ENCODE results near the gene PRDX5. TPM values are rescaled to one million over a fixed set of nuclear protein-coding genes. Genes with fewer than 3 reads are reported as not detected.

Gene PRDX5
- total RNA-seq, 2 donors from 2014 or later, result 235 to 289 TPM

DNA sequence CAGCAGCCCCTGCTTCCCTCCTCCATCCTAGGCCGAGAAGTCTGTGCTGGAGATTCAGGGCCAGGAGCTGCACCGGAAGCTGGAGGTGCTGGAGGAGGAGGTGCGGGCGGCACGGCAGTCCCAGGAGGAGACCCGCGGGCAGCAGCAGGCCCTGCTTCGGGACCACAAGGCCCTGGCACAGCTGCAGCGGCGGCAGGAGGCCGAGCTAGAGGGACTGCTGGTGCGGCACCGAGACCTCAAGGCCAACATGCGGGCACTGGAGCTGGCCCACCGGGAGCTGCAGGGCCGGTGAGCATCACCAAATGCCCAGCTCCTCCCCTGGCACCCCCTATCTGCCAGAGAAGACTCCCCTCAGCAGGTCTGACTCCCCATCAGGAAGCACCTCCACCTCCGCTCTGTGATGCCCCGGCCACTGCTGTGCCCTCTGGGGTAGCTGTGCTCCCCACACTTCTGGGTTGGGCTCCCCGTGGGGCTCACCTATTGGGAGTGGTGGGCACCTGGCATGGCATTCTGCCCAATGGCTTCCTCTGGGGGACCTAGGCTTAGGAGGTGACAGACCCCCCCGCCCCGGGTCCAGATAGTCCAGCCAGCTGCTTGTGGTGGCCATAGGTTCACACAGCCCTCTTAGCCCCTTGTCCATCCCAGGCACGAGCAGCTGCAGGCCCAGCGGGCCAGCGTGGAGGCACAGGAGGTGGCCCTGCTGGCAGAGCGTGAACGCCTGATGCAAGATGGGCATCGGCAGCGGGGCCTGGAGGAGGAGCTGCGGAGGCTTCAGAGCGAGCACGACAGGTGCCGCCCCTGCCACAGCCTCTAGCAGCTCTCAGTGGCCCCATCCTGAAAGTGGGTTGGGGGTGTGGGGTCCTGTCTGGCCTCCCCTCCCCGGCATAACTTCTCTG, 34.4 kb downstream of the PRDX5 start:
- H3K4me3 Mint-ChIP-seq, result no peak overlapping the region
- H3K9ac ChIP-seq (ENCODE audit: extremely low read depth, low read length, poor library complexity, severe bottlenecking), result no peak overlapping the region
- no peak for DNase-seq
- peaks cover 7% of the 10 kb centered on the region for H3K4me1 Mint-ChIP-seq
- H3K27me3 ChIP-seq (ENCODE audit: control insufficient read depth, insufficient read depth, low read length, poor library complexity, severe bottlenecking), result no peaks in the 10 kb centered on the region
- no peaks in the 10 kb centered on the region for H3K36me3 Mint-ChIP-seq (ENCODE audit: low read depth)
- peaks cover 4% of the 10 kb centered on the region for H3K4me1 ChIP-seq (ENCODE audit: control insufficient read depth, insufficient read depth, low read length)
- H3K9me3 Mint-ChIP-seq, result no peaks in the 10 kb centered on the region
- TF ChIP-seq, protein P1, sequence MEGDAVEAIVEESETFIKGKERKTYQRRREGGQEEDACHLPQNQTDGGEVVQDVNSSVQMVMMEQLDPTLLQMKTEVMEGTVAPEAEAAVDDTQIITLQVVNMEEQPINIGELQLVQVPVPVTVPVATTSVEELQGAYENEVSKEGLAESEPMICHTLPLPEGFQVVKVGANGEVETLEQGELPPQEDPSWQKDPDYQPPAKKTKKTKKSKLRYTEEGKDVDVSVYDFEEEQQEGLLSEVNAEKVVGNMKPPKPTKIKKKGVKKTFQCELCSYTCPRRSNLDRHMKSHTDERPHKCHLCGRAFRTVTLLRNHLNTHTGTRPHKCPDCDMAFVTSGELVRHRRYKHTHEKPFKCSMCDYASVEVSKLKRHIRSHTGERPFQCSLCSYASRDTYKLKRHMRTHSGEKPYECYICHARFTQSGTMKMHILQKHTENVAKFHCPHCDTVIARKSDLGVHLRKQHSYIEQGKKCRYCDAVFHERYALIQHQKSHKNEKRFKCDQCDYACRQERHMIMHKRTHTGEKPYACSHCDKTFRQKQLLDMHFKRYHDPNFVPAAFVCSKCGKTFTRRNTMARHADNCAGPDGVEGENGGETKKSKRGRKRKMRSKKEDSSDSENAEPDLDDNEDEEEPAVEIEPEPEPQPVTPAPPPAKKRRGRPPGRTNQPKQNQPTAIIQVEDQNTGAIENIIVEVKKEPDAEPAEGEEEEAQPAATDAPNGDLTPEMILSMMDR (conservative IDR thresholded peaks at IDR 0.05), result no peak
- no peak overlapping the region for H3K4me3 ChIP-seq (ENCODE audit: low read length)
- no peaks in the 10 kb centered on the region for H3K9me3 ChIP-seq (ENCODE audit: control insufficient read depth, low read length)
- H3K36me3 ChIP-seq (ENCODE audit: control insufficient read depth, insufficient read depth, low read length), result no peaks in the 10 kb centered on the region
- WGBS, 2 experiments (ENCODE audit: insufficient coverage in 1 of 2, insufficient read length in 1 of 2), result 92 to 94% methylated on average over 21 to 33 of the region's 33 CpGs
- H3K27me3 Mint-ChIP-seq (ENCODE audit: insufficient read depth), result no peaks in the 10 kb centered on the region
- H3K27ac Mint-ChIP-seq, result no peak overlapping the region
- H3K27ac ChIP-seq (ENCODE audit: low read depth, low read length), result no peak overlapping the region

DNA sequence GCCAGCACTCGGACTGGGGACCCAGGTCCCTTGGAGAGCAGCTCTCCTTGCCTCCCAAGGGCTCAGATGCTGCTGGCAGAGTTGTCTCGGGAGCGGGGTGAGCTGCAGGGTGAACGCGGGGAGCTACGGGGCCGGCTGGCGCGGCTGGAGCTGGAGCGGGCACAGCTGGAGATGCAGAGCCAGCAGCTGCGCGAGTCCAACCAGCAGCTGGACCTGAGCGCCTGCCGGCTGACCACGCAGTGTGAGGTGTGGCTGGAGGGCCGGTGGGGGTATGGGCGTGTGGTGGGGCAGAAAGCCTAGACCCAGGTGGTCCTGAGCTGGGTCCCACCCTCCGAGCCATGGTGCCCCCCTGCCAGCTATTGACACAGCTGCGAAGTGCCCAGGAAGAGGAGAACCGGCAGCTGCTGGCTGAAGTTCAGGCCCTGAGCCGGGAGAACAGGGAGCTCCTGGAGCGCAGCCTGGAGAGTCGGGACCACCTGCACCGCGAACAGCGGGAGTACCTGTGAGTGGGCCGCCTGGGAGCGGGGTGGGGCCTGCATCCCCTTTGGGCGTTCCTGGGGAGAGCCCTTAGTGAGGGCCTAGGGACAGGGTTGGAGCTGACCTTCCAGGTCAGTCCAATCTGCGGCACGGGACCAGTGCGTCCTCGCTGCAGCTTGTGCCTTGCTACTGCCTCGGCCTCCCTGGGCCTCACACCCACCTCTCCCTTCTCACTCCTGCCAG, 35.2 kb downstream of the PRDX5 start:
- peaks cover 4% of the 10 kb centered on the region for H3K4me1 ChIP-seq (ENCODE audit: control insufficient read depth, insufficient read depth, low read length)
- TF ChIP-seq, protein P1 (conservative IDR thresholded peaks at IDR 0.05), result no peak
- WGBS, 2 experiments (ENCODE audit: insufficient coverage in 1 of 2, insufficient read length in 1 of 2), result 85 to 94% methylated on average over 14 to 34 of the region's 34 CpGs
- H3K27me3 ChIP-seq (ENCODE audit: control insufficient read depth, insufficient read depth, low read length, poor library complexity, severe bottlenecking), result no peaks in the 10 kb centered on the region
- no peaks in the 10 kb centered on the region for H3K36me3 ChIP-seq (ENCODE audit: control insufficient read depth, insufficient read depth, low read length)
- Mint-ChIP-seq H3K4me3 (no peak overlapping the region), H3K27ac (no peak overlapping the region), H3K4me1 (peaks cover 7% of the 10 kb centered on the region), H3K9me3 (no peaks in the 10 kb centered on the region), H3K27me3 (ENCODE audit: insufficient read depth) (no peaks in the 10 kb centered on the region), H3K36me3 (ENCODE audit: low read depth) (no peaks in the 10 kb centered on the region)
- DNase-seq, result no peak
- H3K4me3 ChIP-seq (ENCODE audit: low read length), result no peak overlapping the region
- no peak overlapping the region for H3K27ac ChIP-seq (ENCODE audit: low read depth, low read length)
- no peaks in the 10 kb centered on the region for H3K9me3 ChIP-seq (ENCODE audit: control insufficient read depth, low read length)
- H3K9ac ChIP-seq (ENCODE audit: extremely low read depth, low read length, poor library complexity, severe bottlenecking), result no peak overlapping the region

DNA sequence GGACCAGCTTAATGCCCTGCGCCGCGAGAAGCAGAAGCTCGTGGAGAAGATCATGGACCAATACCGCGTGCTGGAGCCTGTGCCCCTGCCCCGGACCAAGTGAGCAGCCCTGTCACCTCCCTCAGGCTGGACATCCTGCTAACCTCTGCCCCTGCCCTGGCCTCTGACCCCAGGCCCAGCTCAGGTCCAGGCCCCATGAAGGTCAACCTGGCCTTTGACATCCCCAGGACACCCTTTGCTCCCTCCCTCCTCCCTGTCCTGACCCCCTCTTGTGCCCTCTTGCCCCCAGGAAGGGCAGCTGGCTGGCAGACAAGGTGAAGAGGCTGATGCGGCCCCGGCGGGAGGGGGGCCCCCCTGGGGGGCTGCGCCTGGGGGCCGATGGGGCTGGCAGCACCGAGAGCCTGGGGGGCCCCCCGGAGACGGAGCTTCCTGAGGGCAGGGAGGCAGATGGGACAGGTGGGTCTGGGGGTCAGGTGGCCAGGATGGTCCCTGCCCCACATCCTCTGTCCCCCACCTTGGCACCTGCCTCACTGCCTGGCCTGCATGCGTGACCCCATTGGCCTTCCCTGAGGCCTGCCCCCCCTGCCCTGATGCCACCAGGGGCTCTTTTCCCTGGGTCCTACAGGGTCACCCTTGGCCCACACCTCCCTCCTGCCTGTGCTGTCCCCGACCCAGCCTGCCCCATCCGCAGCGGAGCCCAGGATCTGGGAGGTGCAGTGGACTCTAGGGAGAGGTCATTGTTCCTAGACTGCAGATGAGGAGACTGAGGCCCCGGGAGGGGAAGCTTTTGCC, 36.0 kb downstream of the PRDX5 start:
- H3K4me3 Mint-ChIP-seq, result no peak overlapping the region
- H3K4me1 Mint-ChIP-seq, result peaks cover 7% of the 10 kb centered on the region
- Histone ChIP-seq H3K27ac (ENCODE audit: low read depth, low read length) (no peak overlapping the region), H3K4me3 (ENCODE audit: low read length) (no peak overlapping the region), H3K27me3 (ENCODE audit: control insufficient read depth, insufficient read depth, low read length, poor library complexity, severe bottlenecking) (no peaks in the 10 kb centered on the region), H3K9ac (ENCODE audit: extremely low read depth, low read length, poor library complexity, severe bottlenecking) (no peak overlapping the region), H3K9me3 (ENCODE audit: control insufficient read depth, low read length) (no peaks in the 10 kb centered on the region), H3K36me3 (ENCODE audit: control insufficient read depth, insufficient read depth, low read length) (no peaks in the 10 kb centered on the region), H3K4me1 (ENCODE audit: control insufficient read depth, insufficient read depth, low read length) (peaks cover 7% of the 10 kb centered on the region)
- DNase-seq, result peak; percentile 55
- H3K36me3 Mint-ChIP-seq (ENCODE audit: low read depth), result no peaks in the 10 kb centered on the region
- 88 to 96% methylated on average over 11 to 20 of the region's 20 CpGs for WGBS, 2 experiments (ENCODE audit: insufficient coverage in 1 of 2, insufficient read length in 1 of 2)
- no peak overlapping the region for H3K27ac Mint-ChIP-seq
- H3K9me3 Mint-ChIP-seq, result no peaks in the 10 kb centered on the region
- TF ChIP-seq, protein P1 (conservative IDR thresholded peaks at IDR 0.05), result no peak
- no peaks in the 10 kb centered on the region for H3K27me3 Mint-ChIP-seq (ENCODE audit: insufficient read depth)
